Stimulated activated CD4-positive, alpha-beta T cell treated with anti-CD3 and anti-CD28 coated beads, Interleukin-12 subunit alpha, Interleukin-12 subunit beta, amount 100 ng/mL, for 4 hours (primary cell): ENCODE measurements around the gene COL24A1.
"Not testable (repeated sequence)": the region's sequence is repeated elsewhere in the genome, so short reads cannot be mapped to it uniquely, and the experiment has no call there.

Source experiments
- DNase-seq: peaks from one replicate; pipeline ENCODE4 v3.0.0-alpha.2; 2020

The COL24A1 gene

GRCh38 chr1:86072474-86072873 is 84.1 kb downstream of the COL24A1 start:
- DNase-seq, result not testable (repeated sequence)

DNA sequence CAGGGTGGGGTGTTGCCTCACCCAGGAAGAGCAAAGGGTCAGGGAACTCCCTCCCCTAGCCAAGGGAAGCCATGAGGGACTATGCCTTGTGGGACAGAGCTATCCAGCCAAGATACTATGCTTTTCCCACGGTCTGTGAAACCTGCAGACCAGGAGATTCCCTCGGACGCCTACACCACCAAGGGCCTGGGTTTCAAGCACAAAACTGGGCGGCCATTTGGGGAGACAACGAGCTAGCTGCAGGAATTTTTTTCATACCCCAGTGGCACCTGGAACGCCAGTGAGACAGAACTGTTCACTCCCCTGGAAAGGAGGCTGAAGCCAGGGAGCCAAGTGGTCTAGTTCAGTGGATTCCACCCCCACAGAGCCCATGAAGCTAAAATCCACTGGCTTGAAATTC is 84.7 kb downstream of the COL24A1 start:
- DNase-seq, result not testable (repeated sequence)

DNA sequence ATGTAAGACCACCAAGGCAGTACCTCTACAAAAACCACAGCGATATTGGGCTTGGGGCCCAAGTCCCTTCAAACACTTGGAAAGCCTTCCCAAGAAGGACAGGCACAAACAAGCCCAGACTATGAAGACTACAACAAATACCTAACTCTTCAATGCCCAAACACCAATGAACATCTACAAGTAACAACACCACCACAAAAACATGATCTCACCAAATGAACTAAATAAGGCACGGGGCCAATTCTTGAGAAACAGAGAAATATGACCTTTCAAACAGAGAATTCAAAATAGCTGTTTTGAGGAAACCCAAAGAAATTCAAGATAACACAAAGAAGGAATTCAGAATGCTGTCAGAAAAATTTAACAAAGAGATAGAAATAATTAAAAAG is 86.8 kb downstream of the COL24A1 start:
- no peak for DNase-seq

- DNase-seq, result no peak
Observed at GRCh38 chr1:86068841-86069756, 87.5 kb downstream of the COL24A1 start.

GRCh38 chr1:86068271-86068721 is 88.3 kb downstream of the COL24A1 start:
- no peak for DNase-seq

- no peak for DNase-seq
Observed at GRCh38 chr1:86067626-86068025, 88.9 kb downstream of the COL24A1 start.

DNA sequence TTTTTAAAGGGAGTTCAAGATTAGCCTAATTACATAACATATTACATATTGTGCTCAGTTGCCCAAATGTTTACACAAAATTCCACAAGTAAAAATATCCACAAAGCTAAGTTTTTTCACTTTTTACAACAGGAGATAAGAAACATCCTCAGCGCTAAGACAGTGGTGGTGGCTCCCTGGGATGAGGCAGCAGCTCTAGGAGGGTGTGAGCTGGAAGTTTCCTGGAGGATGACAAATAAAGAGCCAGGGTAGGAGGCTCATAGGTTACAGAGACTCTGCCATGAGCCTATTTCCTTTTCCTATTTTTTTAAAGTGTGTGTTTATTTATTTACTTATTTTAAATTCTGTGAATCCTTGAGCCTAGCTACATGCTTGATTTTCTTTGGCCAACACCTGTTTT is 91.7 kb downstream of the COL24A1 start:
- no peak for DNase-seq

DNA sequence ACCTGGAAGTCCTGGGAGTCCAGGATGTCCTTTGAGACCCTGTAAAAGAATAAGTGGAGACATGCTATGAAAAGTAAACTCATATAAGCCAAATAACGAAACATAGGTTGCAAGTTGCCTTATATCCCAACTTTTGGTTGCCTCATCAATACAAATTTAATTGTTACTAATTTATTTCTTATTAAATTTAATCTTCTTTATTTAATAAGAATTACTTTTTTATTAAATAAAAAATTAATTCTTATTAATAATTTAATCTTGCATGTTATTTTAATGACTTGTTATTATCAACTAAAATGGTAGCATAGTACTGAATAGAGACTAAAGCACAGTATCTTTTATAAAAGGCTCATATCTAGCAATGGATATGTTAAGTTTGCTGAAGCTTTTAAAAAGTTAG is 92.9 kb downstream of the COL24A1 start:
- DNase-seq, result no peak

DNA sequence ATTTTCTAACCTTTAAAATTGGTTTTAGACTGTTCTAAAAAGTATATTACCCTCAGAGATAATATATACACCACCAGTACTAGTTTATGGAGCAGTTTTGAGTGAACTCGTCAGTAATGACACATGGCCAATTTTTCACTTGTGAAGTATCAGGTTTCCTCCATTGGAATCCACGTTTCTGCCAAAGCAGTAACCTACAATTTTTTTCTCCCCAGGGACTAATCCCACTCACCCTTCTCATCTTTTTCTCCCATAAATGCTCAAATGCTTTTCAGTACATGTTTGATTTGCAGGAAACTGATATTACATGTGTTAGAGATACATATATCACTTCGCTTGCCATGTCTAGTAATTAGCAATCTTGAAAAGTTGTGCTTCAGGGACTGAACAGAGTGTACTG is 94.1 kb downstream of the COL24A1 start:
- DNase-seq, result no peak

DNA sequence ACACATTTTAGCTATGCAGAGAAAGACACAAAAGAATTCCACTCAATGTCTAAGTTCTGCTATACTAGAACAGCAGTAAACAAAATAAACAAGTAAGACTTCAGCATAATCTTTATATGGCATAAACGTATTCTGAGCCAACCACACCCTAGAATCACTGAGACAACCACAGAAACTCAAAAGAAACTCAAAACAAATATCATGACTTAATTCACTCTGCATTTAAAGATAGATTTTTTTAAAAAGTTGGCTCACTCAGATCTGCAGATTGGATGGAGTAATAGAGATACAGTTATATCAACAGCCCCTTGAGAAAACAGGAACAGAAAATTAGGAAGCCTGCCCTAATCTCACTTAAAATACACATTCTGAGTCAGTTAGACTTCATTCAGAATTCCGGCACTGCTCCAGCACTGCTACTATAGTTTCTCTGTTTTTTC is 95.0 kb downstream of the COL24A1 start:
- DNase-seq, result no peak

GRCh38 chr1:86054396-86054795 is 102.2 kb downstream of the COL24A1 start:
- DNase-seq, result no peak

GRCh38 chr1:86052948-86053698 is 103.4 kb downstream of the COL24A1 start:
- DNase-seq, result no peak

- no peak for DNase-seq
Observed at GRCh38 chr1:86035101-86035500, 121.5 kb downstream of the COL24A1 start.

DNA sequence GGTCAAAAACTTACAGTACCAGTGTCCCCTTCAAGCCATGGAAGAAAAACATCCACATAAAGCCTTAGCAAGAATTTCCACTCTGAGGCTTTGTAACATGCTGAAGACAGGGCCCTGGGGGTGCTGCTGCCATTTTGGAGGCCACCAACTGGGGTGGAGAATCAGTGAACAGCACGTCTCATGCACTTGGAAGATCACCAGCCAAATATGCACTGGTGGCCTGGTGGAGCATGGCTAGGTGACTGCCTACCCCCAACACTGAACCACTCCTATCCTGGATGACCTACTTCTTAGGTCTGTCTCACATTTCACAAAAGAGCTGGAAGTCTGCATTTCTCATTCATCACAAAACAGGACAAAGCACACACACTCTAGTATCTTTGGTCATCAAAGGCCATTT is 126.4 kb downstream of the COL24A1 start:
- no peak for DNase-seq

GRCh38 chr1:86018283-86018923 is 138.2 kb downstream of the COL24A1 start:
- DNase-seq, result no peak

GRCh38 chr1:86016076-86016759 is 140.4 kb downstream of the COL24A1 start:
- DNase-seq, result no peak

GRCh38 chr1:86015375-86015774 is 141.2 kb downstream of the COL24A1 start:
- DNase-seq, result no peak

DNA sequence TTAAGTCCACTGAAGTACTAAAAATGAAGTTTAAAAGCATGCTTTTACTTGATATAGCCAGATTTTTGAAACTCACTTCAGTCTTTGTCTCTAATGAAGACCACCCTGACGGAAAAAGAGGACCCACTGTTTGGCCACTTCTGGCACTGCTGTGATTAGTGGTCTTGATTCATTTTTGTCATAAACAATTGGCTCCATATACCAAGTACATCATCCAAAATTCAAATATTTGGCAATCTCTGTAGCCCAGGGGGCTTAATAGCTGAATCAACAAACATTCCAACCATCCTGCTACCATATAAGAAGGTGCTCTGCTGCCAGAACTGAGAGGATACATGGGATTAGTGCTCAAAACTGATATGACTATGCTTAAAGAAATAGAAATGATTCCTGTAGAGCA is 156.0 kb downstream of the COL24A1 start:
- no peak for DNase-seq

GRCh38 chr1:85998105-85998855 is 158.3 kb downstream of the COL24A1 start:
- DNase-seq, result no peak

- DNase-seq, result no peak
Observed at GRCh38 chr1:85992791-85993190, 163.8 kb downstream of the COL24A1 start.

GRCh38 chr1:85991261-85991660 is 165.3 kb downstream of the COL24A1 start:
- no peak for DNase-seq

DNA sequence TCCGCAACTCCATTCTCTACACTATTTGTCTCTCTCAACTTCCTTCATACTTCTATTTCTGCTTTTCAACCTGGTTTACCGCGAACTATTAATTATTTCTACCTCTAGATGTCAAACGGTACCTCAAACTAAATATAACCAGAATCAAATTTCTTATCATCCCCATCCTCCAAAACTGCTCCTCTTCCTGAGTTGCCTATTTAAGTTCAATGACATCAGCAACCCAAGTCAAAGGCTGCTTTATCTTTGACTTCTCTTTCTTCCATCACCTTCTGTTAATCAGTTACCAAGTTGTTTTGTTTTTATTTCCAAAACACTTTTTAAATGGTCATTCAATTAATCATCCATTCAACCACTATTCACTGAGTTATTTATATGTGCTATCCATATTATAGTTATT is 171.9 kb downstream of the COL24A1 start:
- DNase-seq, result no peak
